Measurements from ENCODE around the gene OR6B2. TPM values are rescaled to one million over a fixed set of nuclear protein-coding genes. Genes with fewer than 3 reads are reported as not detected.

OR6B2 gene
- total RNA-seq, 2 experiments from 2014 or later, result not detected

- ATAC-seq, result no peak
Observed at GRCh38 chr2:239984421-239985194, 45.6 kb downstream of the OR6B2 start.

GRCh38 chr2:239983004-239983778 is 47.0 kb downstream of the OR6B2 start:
- CTCF ChIA-PET, result interaction anchor here (1.6 kb wide), 1 partner anchor 8 kb away, joined by 7 read pairs; no protein-coding TSS in a partner anchor
- peaks cover 26% of the 10 kb centered on the region for H3K36me3 Mint-ChIP-seq

More at GRCh38 chr2:239984421-239985194, 45.6 kb downstream of the OR6B2 start:
- H3K9me3 Mint-ChIP-seq (ENCODE audit: low read depth), result peaks cover 4% of the 10 kb centered on the region
- H3K4me1 Mint-ChIP-seq, result no peaks in the 10 kb centered on the region
- no peak overlapping the region for H3K27ac Mint-ChIP-seq
- CTCF ChIA-PET, result interaction anchor here (0.7 kb wide), 1 partner anchor 41 kb away, joined by 3 read pairs; no protein-coding TSS in a partner anchor
- peaks cover 26% of the 10 kb centered on the region for H3K36me3 Mint-ChIP-seq
- DNase-seq, result no peak
- no peaks in the 10 kb centered on the region for H3K27me3 Mint-ChIP-seq
- H3K4me3 Mint-ChIP-seq, result no peak overlapping the region

More at GRCh38 chr2:239983004-239983778, 47.0 kb downstream of the OR6B2 start:
- no peak overlapping the region for H3K27ac Mint-ChIP-seq
- H3K9me3 Mint-ChIP-seq (ENCODE audit: low read depth), result peaks cover 4% of the 10 kb centered on the region
- no peaks in the 10 kb centered on the region for H3K27me3 Mint-ChIP-seq
- ATAC-seq, result no peak
- H3K4me3 Mint-ChIP-seq, result no peak overlapping the region
- no peaks in the 10 kb centered on the region for H3K4me1 Mint-ChIP-seq
- DNase-seq, result no peak

Other genes with a start within 250 kb of the OR6B2 start
- 100 to 1,000 TPM; 125 to 129 TPM for gene NDUFA10, start 5.1 kb downstream of the OR6B2 start, total RNA-seq
- gene OR6B3, start 23.1 kb upstream of the OR6B2 start, total RNA-seq, result not detected
- gene COPS9, start 105.9 kb upstream of the OR6B2 start, total RNA-seq, result 100 to 1,000 TPM in 1 of 2 experiments, 10 to 100 TPM in 1; 80.4 to 112 TPM
- not detected for gene OTOS, start 110.2 kb upstream of the OR6B2 start, total RNA-seq

Measured in activated CD8-positive, alpha-beta memory T cell treated with anti-CD3 and anti-CD28 coated beads, Interleukin-2, amount 10 ng/mL, durations not matched to agents 7 days and 5 days (primary cell).